GM12878 (cell line): ENCODE data around the gene TANC1. TPM values are rescaled to one million over a fixed set of nuclear protein-coding genes. Genes with fewer than 3 reads are reported as not detected.

Source experiments
- ATAC-seq: fragments of 200-7000 bp; cut with Tn5 transposase; 3 replicates; pipeline ENCODE4 v1.9.1; 2020; ENCODE audit warnings: mild to moderate bottlenecking, moderate library complexity
- BruUV-seq: library from RNA; stranded (reverse); fragments of 400-500 nt; replicated peaks from 2 replicates; lab custom pipeline; 2021; lab: Mats Ljungman, UMichigan
- CTCF ChIA-PET: fragments of 300-600 bp; sonication (Branson Sonifier 250); formaldehyde crosslinking; extraction: SDS; loops from one replicate; lab custom pipeline; 2021; ENCODE audit warnings: inconsistent platforms; lab: Yijun Ruan, JAX
- POLR2A ChIA-PET: fragments of 350-600 bp; formaldehyde crosslinking; extraction: SDS; loops from one replicate; lab custom pipeline; 2021; ENCODE audit warnings: inconsistent platforms; lab: Charles Lee
- RAD21 ChIA-PET: fragments of 300-600 bp; sonication (Branson Sonifier 250); formaldehyde crosslinking; loops from one replicate; lab custom pipeline; 2023; ENCODE audit warnings: antibody characterized with exemption; ENCODE audit not compliant: unreplicated experiment; lab: Charles Lee
- SMC1A ChIA-PET: fragments of 300-600 bp; sonication (Branson Sonifier 250); formaldehyde crosslinking; loops from one replicate; lab custom pipeline; 2023; ENCODE audit not compliant: unreplicated experiment, uncharacterized antibody; lab: Charles Lee
- DNase-seq: peaks from one replicate; pipeline ENCODE4 v3.0.0-alpha.2; 2011; ENCODE audit warnings: low read depth, low spot score
- FAIRE-seq: peaks from 3 replicates; lab custom pipeline; 2011; peaks lifted over from hg19 to GRCh38; lab: Jason Lieb, UNC
- H2AFZ ChIP-seq: 2 replicates; pipeline ENCODE4 v1.6.0; 2011; ENCODE audit warnings: low read depth, low read length, control low read depth; ENCODE audit not compliant: control insufficient read depth
- H3K27ac ChIP-seq: 2 replicates; pipeline ENCODE4 v1.5.1; 2011; ENCODE audit warnings: control low read depth; ENCODE audit not compliant: control insufficient read depth, insufficient read depth
- H3K27me3 ChIP-seq, 2 experiments: replicated peaks in 1 of 2; 2 replicates each; pipeline versions ENCODE4 v1.6.0 to v1.6.1; 2011; ENCODE audit warnings: low read length in 1 of 2; ENCODE audit not compliant: control insufficient read depth in 2 of 2, insufficient read depth in 2 of 2
- H3K36me3 ChIP-seq, 2 experiments: 2 replicates each; pipeline ENCODE4 v1.5.1; 2011; ENCODE audit warnings: low read length in 1 of 2; ENCODE audit not compliant: control insufficient read depth in 2 of 2, insufficient read depth in 2 of 2
- H3K4me1 ChIP-seq: 2 replicates; pipeline ENCODE4 v1.6.1; 2011; ENCODE audit warnings: mild to moderate bottlenecking, low read length, moderate library complexity, mixed read lengths; ENCODE audit not compliant: control insufficient read depth, insufficient read depth
- H3K4me2 ChIP-seq: 2 replicates; pipeline ENCODE4 v1.6.0; 2011; ENCODE audit warnings: control low read depth; ENCODE audit not compliant: control insufficient read depth, insufficient read depth
- H3K4me3 ChIP-seq: fragments of 200-600 bp; sonication (generic); 2 replicates; pipeline ENCODE4 v1.5.1; 2016
- H3K79me2 ChIP-seq: 2 replicates; pipeline ENCODE4 v1.6.0; 2011; ENCODE audit warnings: low read length; ENCODE audit not compliant: control insufficient read depth, insufficient read depth
- H3K9ac ChIP-seq: 2 replicates; pipeline ENCODE4 v1.8.0; 2011; ENCODE audit warnings: low read length, control low read depth, mixed read lengths; ENCODE audit not compliant: control insufficient read depth, insufficient read depth
- H3K9me3 ChIP-seq: replicated peaks from 3 replicates; pipeline ENCODE4 v1.5.1; 2011; ENCODE audit warnings: mild to moderate bottlenecking, low read length; ENCODE audit not compliant: control insufficient read depth, insufficient read depth
- H4K20me1 ChIP-seq: 2 replicates; pipeline ENCODE4 v1.6.0; 2011; ENCODE audit not compliant: control insufficient read depth, insufficient read depth
- FOXK2 ChIP-seq: fragments of 450-650 bp; IDR thresholded peaks from 2 replicates; pipeline ENCODE4 v1.6.1; 2017; ENCODE audit warnings: mild to moderate bottlenecking, moderate library complexity
- MYC ChIP-seq: IDR thresholded peaks from 2 replicates; pipeline ENCODE4 v1.6.1; 2011; ENCODE audit warnings: mild to moderate bottlenecking, low read length, moderate library complexity, inconsistent platforms; ENCODE audit not compliant: insufficient read depth, insufficient replicate concordance, insufficient read length, severe bottlenecking
- RB1 ChIP-seq: fragments of 450-650 bp; formaldehyde crosslinking; IDR thresholded peaks from 2 replicates; pipeline ENCODE4 v1.6.1; 2017; ENCODE audit warnings: mild to moderate bottlenecking, borderline replicate concordance
- SREBF2 ChIP-seq: IDR thresholded peaks from 2 replicates; pipeline ENCODE4 v1.6.1; 2012; ENCODE audit warnings: mild to moderate bottlenecking, low read length
- WGBS: methylation state at CpG from one replicate; pipeline ENCODE4 v1.1.6; 2016; ENCODE audit warnings: low lambda C conversion rate; ENCODE audit not compliant: insufficient replicate concordance, insufficient coverage; ENCODE audit errors: missing lambda C conversion rate; 5-methylcytosine and 5-hydroxymethylcytosine counted together
- in situ Hi-C: fragments of 300-500 bp; cut with MboI; formaldehyde crosslinking; loops from 9 replicates; pipeline ENCODE4 v1.14.3; 2018; ENCODE audit warnings: mixed read lengths
- intact Hi-C: fragments of 100-400 bp; cut with micrococcal nuclease; formaldehyde crosslinking; loops from one replicate; pipeline ENCODE4 v1.14.2; 2022; ENCODE audit not compliant: unreplicated experiment
- polyA plus RNA-seq, 11 experiments: library from polyadenylated mRNA; depleted of rRNA in 4 of 11; unstranded in 6 of 11; stranded (reverse) in 5 of 11; fragments of >200 nt; fragmentation: Nextera tagmentation in 4 of 11; fragmentation: Illumina TruSeq in 1 of 11; extraction: Ambion mirVana in 4 of 11; extraction: Trizol in 1 of 11; gene quantifications; 1 replicate in 1 of 11; 2 replicates in 10 of 11; pipeline versions ENCODE4 v1.2.1 to v1.2.3, GENCODE V29; 2011 to 2016; ENCODE audit warnings: inconsistent platforms in 2 of 11, missing spikeins in 2 of 11, low read depth in 1 of 11
- total RNA-seq, 4 experiments: library from RNA; depleted of rRNA in 3 of 4; stranded (reverse); fragments of >200 nt in 3 of 4; fragmentation: Illumina TruSeq in 1 of 4; extraction: Trizol in 1 of 4; gene quantifications; 2 replicates each; pipeline versions ENCODE4 v1.2.1 to v1.2.3, GENCODE V29; 2013 to 2021
- TF ChIP-seq, protein P1 (sequence below): fragments of 450-650 bp; IDR thresholded peaks from 2 replicates; pipeline ENCODE4 v1.6.1; 2017; ENCODE audit warnings: mild to moderate bottlenecking, low read depth, inconsistent platforms; ENCODE audit not compliant: poor library complexity, severe bottlenecking

TANC1 gene
- total and polyA plus RNA-seq, 10 of the 15 experiments (the other 5 are each of a cell fraction or from before 2014, with no cell fraction given) = 0.05 to 5.0 (median 0.34) TPM

DNA sequence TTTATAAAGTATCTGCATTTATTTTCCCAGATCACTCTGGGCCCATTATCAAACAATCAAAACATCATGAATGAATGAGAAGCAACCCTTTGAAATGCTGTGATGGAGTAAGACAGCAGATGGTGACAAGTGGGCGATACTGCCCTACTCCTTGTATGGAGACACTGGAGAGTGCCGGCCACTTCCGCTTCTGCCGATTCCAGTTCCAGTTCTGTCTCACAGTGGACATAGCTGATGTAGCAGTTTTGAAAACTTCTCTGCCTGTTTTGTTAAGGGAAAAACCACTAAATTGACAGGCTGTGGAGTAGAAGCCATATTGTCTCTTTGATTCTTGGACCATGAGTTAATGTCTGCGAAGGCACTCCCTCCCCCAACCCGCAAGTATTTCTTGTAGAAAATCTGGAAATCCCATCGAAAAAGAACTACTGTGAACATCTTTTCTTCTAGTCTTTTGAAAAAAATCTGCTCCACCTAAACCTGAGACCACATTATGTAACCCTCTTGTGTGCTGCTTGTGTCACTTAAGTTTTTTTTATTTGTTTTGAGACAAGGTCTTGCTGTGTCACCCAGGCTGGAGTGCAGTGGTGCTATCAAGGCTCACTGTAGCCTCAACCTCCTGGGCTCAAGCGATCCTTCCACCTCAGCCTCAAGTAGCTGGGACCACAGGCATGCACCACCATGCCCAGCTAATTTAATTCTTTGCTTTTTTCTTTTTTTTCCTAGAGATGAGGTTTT, 133.5 kb downstream of the TANC1 start:
- no peak for ATAC-seq
- RAD21 ChIA-PET = no interaction called here
- no peaks in the 10 kb centered on the region for H3K79me2 ChIP-seq
- in situ Hi-C loops (no loop called here), intact Hi-C loops (no loop called here)
- BruUV-seq = no TSS peak
- H3K36me3 ChIP-seq = no peaks in the 10 kb centered on the region
- WGBS = 86% methylated on average over 8 of the region's 8 CpGs
- TF ChIP-seq SREBF2 = no peak
- TF ChIP-seq MYC = no peak
- TF ChIP-seq FOXK2 = no peak
- TF ChIP-seq RB1 = no peak
- TF ChIP-seq, protein P1, sequence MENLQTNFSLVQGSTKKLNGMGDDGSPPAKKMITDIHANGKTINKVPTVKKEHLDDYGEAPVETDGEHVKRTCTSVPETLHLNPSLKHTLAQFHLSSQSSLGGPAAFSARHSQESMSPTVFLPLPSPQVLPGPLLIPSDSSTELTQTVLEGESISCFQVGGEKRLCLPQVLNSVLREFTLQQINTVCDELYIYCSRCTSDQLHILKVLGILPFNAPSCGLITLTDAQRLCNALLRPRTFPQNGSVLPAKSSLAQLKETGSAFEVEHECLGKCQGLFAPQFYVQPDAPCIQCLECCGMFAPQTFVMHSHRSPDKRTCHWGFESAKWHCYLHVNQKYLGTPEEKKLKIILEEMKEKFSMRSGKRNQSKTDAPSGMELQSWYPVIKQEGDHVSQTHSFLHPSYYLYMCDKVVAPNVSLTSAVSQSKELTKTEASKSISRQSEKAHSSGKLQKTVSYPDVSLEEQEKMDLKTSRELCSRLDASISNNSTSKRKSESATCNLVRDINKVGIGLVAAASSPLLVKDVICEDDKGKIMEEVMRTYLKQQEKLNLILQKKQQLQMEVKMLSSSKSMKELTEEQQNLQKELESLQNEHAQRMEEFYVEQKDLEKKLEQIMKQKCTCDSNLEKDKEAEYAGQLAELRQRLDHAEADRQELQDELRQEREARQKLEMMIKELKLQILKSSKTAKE = no peak
- no peaks in the 10 kb centered on the region for H3K4me1 ChIP-seq
- no peak for FAIRE-seq
- CTCF ChIA-PET = no interaction called here
- POLR2A ChIA-PET = no interaction called here
- H2AFZ ChIP-seq = no peak overlapping the region
- H3K27ac ChIP-seq = no peak overlapping the region
- SMC1A ChIA-PET = no interaction called here
- H3K27me3 ChIP-seq = no peaks in the 10 kb centered on the region
- no peak overlapping the region for H3K4me2 ChIP-seq
- H3K9me3 ChIP-seq = peaks cover 2% of the 10 kb centered on the region; the same call in 1 of the 3 replicates
- DNase-seq = no peak
- H3K4me3 ChIP-seq = no peak overlapping the region
- no peak overlapping the region for H3K9ac ChIP-seq
- no peaks in the 10 kb centered on the region for H4K20me1 ChIP-seq
